Effector CD8-positive, alpha-beta T cell (primary cell): ENCODE measurements around the gene TDRD10.
A peak's percentile ranks its signal among the peaks of the same experiment; 100 is the strongest.
"Not testable (repeated sequence)": the region's sequence is repeated elsewhere in the genome, so short reads cannot be mapped to it uniquely, and the experiment has no call there.

Source experiments
- DNase-seq: peaks from one replicate; lab custom pipeline; 2025; lab: John Stamatoyannopoulos, UW

The TDRD10 gene

DNA sequence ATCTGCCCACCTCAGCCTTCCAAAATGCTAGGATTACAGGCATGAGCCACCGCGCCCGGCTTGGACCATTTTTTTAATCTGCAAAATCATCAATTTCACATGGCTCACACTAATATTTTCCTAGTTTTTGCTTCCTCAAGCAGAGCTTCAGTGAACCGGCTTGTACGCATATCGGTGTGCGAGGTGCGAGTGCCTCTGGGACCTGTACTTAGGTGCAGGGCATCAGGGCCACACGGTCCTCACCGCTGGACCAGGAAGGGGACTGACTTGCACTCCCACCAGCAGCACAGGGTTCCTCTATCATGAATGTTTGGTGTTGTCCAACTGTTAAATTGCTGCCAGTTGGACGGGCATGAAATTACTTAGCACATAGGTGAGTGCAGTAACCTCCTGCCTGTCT lies 15.6 kb downstream of the TDRD10 start:
- DNase-seq = no peak

DNA sequence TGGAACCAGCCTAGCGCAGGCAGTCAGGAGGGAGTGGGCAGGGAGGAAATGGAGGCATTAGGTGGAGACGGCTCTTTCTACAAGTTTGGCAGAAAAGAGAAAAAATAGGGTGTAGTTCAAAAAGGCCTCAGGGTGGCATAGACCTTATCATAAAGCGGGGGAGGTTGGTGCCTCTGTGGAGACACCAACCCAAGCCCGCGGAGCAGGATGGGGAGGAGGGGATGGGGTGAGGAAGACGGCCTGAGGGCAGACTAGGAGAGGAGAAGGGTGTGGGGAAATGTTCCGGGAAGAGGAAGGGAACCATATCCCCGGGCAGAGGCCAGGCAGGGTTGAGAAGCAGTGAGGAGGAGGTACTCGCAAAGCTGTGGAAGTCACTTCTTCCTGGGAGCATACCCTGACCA lies 17.6 kb downstream of the TDRD10 start:
- DNase-seq = no peak

DNA sequence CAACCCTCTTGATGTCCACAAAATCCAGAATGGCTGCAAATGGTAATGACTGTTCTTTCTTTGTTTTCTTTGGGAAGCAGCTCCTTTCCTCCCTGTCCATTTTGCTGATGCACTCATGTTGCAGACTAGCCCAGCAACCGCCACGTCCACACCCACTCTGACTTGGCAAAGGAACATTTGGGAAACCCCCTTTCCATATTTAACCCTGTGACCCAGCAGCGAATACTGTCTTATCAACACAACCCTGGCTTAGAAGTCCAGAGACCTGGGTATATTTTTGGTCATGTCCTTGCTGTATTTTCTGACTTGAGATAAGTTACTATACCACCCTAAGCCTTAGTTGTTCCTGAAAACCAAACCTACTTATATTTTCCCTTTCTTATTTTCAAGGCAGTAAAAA lies 18.3 kb downstream of the TDRD10 start:
- no peak for DNase-seq

DNA sequence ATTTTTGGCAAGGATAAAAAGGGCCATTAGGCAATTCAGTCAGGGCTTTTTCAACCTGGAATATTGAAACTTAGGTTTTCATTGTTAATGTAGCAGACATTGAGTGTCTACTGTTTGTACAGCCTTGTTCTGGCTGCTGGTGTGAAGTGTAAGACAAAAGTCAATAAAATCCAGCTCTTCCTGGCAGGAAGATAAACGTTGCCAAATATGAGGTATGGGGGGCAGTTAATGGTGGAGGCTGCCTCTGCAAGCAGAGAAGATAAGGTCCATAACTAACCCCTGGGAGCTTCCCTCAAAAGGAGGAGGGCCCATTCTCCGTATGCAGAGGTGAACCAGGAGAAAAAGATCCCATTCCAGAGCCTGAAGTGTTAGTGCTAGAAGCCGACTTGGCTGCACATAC lies 19.7 kb downstream of the TDRD10 start:
- no peak for DNase-seq

DNA sequence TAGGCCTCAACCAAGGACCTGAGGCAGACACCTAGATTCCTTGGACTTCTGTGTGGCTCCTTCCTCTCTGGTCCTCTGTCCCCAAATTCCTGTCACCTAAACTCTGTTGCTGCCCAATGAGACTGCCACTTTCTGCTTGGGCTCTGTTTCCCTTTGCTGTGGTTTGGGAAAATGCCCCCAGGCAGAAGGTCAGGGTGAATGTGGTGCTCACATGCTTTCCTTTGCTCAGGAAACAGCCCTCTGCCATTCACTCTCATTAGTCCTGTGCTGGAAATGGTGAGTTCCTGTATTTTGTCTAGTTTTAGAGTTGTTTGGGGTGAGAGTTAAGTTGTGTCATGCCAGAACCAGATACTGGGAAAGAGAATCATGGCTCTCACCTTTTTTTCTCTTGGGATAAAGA lies 22.9 kb downstream of the TDRD10 start:
- no peak for DNase-seq

DNA sequence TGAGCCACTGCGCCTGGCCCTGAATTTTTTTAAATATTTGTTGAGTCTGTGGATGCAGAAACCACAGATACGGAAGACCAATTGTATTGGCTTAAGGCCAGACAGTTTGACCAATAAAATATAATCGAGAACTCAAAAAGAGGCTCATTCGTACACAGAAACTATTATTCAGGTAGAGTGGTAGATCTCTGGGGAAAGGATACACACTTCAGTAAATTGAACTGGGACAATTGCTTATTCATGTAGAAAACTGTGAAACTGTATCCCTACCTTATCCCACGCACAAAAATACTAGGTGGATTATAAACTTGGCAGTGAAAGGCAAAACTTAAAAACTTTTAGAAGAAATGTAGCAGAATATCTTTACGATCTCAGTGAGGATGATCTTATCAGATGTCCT lies 25.2 kb downstream of the TDRD10 start:
- DNase-seq = no peak

DNA sequence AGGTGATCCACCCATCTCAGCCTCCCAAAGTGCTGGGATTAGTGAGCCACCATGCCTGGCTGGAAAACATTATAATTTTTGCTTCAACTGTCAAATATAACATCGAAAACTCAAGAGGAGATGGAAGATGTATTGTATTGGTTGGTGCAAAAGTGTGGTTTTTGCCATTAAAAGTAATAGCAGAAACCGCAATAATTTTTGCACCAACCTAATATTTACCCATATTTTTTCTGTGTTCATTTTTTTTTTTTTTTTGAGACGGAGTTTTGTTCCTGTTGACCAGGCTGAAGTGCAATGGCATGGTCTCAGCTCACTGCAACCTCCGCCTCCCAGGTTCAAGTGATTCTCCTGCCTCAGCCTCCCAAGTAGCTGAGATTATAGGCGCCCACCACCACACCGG lies 27.3 kb downstream of the TDRD10 start:
- DNase-seq = no peak

DNA sequence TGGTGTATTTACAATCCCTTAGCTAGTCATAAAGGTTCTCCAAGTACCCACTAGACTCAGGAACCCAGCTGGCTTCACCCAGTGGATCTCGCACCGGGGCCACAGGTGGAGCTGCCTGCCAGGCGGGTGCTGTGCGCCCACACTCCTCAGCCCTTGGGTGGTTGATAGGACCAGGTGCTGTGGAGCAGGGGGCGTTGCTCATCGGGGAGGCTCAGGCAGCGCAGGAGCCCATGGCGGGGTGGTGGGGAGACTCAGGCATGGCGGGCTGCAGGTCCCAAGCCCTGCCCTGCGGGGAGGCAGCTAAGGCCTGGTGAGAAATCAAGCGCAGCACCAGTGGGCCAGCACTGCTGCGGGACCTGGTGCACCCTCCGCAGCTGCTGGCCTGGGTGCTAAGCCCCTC lies 29.9 kb downstream of the TDRD10 start:
- not testable (repeated sequence) for DNase-seq

DNA sequence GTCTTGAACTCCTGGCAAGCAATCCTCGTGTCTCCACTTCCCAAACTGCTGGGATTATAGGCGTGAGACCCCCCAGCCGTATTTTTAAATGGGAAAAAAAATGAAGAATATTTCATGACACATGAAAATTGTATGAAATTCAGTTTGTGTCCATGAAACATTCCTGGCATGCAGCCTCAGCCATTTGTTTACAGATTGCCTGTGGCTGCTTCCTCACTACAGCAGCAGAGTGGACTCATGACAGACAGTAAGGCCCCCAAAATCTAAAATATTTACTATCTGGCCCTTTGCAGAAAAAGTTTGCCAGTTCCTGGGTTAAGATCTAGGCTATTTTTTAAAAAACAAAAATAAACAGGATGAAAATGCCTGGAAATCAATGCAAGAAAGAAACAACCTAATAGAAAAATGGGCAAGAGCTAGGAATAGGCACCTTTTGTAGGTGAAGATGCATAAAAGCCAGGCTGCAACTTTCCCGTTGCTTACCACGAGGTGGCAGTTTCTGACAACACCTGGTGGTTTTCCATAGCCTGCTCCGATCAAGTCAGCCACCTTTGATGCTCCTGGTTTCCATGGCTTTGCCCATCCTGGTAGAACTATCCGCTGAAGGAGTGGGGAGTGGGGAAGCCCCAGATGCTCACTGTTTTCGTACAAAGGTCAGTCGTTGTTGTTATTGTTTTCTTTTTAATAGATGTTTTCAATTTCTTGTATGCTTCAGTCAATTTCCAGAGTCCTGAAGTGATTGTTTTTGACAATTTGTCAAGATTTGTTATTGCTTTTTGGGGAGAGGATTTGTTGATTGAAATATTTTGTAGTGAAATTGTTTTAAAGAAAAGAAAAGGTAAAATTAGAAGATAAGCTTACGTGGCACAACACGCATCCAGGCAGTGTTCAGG lies 32.2 kb downstream of the TDRD10 start:
- no peak for DNase-seq

DNA sequence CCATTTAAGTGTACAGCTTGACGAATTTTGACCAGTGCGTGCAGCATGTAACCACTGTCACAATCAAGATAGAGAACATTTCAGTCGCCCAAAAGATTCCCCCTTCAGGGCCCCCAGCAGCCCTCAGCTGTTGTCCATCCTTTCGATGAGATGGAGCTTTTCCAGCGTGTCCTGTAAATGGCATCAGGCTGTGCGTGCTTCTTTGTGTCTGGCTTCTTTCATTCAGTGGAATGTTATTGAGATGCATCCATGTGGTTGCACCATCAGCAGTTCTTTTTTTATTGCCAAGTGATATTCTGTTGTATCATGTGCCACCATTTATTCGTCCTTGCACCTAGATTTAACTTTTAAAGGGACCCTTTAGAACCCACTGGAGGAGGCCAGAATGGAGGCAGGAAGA lies 34.6 kb downstream of the TDRD10 start:
- no peak for DNase-seq

DNA sequence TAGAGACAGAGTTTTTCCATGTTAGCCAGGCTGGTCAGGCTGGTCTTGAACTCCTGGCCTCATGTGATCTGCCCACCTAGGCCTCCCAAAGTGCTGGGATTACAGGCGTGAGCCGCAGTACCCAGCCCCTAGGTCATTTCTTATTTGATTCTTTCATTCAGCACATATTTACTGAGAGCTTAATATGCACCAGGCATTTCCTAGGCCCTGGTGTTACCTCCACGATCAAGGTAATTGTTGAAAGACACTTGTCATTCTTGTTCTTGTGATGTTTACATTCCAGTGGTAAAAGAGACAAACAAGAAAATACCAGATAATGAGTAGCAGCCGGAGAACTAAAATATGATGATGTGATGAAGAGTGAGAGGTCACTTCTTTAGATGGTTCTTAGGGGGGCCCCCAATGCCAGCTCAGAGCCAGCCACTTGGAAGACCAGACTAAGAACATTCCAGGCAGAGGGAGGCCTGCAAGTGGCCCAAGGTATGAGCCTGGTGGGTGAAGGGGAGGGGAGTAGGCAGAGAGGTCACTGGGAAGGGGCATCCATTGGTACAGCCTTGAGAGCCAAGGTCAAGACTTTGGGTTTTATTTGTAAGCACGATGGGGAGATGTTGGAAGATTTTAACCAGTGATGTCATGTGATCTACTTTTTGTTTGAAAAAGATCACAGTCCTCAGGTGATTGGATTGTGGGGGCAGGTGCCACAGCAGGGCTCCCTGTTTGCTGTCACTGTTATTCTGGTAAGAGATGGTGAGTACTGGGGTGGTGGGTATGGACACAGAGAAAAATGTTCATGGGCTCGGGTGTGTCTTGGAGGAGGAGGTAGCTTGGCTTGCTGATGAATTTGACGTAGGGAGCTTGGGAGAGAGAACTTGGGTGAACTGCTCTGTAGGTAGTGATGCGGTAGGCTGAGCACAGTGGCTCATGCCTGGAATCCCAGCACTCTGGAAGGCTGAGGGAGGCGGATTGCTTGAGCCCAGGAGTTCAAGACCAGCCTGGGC lies 37.8 kb downstream of the TDRD10 start:
- DNase-seq = no peak

DNA sequence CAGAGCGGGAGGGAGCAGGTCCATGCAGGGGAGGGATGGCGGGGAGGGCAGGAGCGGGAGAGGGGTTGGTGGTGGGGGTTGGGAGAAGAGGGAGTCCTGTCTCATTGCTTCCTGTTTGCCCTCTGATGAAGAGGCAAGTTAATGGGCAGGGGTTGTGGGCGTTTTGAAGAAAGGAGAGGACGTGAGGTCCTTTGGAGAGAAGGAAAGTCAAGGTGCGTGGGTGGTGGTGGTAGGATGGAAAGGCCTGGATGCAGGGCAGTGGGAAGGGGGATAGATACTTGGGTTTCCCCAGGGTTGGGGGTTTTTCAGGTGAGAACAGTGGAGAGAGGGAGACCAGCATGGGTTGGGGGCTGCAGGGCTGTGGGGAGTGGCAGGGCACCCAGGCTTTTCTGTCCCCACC lies 39.2 kb downstream of the TDRD10 start:
- DNase-seq = no peak

DNA sequence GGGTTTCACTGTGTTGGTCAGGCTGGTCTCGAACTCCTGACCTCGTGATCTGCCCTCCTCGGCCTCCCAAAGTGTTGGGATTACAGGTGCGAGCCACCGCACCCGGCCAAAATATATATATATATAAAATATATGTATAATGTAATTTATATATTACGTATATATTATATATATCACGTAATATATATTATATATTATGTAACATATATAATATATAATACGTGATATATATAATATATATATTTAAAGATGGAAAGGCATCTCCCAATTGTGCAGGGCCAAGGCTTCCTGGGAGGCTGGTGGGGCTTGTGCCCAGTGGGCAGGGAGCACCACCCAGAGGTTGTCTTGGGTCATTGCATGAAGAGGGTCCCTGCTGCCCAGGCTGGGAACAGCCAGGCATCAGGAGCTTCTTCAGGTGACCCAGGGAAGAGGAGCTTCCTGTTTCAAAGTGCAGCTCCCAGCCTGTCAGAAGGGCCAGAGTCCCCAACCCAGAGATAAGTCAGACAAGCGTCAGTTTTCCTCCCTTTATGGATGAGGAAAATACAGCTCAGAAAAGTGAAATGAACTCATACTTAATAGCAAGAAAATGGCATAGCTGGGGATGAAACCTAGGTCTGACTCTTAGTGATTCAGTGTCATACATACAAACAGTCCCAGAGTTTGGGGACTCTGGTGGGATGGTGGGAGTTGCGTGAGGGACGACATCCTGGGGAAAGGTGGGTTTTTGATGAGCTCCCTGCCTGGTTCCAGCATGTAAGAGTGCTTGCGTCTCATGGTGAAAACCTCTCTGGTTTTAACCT lies 44.4 kb downstream of the TDRD10 start:
- DNase-seq = peak; percentile 18

DNA sequence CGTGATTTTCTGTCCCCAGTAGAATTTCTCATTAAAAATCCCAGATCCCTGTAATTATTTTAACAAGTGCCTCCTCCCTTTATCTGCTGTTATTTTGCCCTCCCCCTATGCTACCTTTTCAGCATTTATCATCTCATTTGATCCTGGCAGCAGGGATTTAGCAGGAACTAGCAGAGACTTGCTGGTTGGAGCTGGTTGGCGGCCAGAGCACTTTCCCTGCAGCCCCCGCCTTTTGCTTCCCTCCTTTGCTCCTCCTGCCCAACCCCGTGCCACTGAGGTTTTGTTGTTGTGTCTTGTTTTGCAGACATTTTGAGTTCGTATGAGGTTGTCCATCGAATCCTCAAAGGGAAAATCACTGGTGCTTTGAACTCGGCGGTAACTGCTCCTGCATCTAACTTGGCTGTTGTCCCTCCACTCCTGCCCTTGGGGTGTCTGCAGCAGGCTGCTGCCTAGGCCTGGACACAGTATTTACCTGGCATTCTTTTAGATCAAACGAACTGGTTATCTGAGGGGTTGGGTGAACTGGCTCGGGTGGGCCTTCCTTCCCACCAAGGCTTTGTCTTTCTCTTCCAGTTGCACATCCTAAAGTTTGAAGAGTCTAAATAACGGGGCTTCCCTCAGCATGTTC lies 45.2 kb downstream of the TDRD10 start:
- DNase-seq = no peak

DNA sequence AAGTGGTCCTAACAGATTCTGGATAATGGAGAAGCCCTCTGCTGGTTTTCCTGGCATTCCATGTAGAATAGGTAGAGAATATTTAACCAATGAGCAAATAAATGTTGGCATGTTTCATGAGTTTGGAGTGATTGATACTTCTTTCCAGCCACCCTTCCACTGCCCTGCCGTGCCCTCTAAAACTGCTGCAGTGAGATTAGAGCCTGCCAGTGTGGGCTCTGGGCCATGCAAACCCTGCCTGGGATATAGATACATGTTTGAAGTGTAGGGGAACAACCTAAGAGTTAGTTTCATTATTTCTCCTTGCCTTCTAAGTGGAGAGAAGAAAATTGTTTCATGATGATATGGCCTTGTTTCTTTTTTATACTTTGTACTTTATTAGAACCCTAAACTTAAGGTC lies 46.0 kb downstream of the TDRD10 start:
- DNase-seq = no peak

DNA sequence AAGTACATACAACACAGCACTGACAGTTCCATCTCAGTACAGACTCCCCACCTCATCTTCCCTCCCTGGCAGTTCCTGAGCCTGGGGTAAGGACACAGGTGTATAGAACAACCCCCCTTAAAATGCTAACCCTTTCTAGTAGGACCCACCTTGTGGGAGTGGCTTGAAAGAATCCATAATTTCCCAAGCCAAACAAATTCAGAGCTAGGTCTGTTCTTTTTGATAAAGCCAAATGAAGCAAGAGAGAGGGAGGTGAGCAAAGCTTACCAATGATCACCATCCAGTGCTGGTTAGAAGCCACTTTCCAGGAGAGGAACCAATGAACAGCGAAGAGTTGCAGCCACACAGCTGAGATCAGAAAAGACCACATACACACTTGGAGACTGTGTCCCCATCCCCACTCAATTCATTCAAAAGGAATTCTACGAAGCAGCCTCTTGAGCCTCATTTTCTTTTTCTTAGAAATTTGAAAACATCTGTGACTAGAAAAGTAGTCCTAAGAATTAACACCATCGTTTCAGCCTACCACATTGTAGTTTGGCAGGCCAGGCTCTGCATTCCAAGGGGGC lies 47.3 kb downstream of the TDRD10 start:
- DNase-seq = no peak

DNA sequence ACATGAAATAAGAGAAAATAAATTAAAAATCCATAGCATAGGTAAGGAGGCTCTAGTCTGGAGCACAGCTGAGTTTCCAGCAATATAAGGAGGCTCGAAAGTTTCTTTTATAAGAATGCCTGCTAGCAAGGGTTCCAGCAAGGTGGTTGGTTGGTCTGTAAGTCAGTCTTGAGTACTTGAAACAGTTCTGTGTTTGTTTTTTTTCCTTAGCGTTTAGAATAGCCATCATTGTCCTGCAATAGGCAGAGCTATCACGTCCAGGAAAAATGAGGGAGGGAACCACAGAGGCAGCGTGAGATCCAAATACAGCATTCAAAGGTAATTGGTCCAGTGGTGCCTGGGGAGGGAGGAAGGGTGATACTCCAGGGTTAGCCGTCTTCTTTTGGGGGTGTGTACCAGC lies 48.1 kb downstream of the TDRD10 start:
- no peak for DNase-seq

DNA sequence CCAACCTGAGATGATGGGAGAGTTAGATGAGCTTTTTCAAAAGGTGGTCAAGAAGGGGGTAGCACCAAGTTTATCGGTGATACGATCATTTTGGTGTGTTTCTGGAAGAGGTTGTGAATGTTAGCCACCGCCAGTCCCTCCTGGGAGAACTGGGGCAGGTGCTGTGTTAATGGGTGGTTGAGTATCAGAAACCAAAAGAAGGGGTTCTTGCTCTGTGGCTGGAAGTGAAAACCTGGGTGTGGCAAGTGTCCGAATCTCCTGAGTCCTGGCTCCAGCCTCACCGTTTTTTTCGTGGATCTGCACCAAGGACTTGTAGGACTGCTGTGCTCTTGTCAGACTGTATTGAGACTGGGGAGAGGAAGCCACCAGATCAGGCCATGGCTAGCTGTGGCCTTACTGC lies 48.6 kb downstream of the TDRD10 start:
- DNase-seq = no peak

DNA sequence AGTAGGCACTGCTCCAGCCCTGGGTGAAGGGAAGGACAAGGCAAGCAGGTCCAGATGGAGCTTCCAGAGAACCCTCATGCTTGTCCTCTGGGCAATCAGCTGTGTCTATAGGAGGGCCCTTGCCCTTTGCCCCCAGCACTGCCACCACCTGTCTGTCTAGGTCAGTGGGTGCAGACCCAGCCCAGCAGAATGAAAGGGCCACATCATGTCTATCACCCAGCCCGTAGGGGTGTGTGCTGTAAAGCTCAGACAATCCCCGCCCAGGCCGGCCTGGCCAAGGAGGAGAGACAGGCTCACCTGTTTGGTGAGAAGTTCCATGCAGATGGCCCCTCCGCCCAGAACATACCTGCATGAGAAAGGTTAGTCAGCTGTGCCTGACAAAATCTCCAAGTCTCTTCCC lies 49.5 kb downstream of the TDRD10 start:
- no peak for DNase-seq

DNA sequence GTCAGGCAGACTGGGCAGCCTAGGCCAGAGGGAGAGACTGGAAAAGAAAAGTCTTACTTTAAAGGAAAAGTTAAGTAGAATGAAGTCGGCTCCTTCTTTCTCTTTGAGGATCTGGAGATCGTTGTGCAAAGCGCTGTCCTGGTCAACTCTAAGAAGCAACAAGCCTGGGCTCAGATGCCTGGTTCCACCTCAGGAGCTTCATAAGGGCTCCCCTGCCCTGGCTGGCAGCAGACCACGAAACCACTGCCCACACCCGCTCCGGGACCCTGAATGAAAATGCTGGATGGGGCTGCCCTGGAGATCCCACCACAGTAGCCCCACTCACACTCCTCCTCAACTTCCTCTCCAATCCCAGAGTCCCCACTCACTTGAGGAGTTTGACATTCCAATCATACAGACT lies 50.0 kb downstream of the TDRD10 start:
- no peak for DNase-seq
